Gastrocnemius medialis (tissue), 4 donors: Measurements from ENCODE around the gene RAX.

Source experiments
- POLR2A ChIP-seq, 2 donors: fragments of 450-650 bp; IDR thresholded peaks; one replicate each; pipeline ENCODE4 v1.6.1; 2017; ENCODE audit warnings: antibody characterized with exemption in 2 of 2, mild to moderate bottlenecking in 2 of 2, moderate library complexity in 2 of 2
- TF ChIP-seq, protein P1 (sequence below), 5 experiments: fragments of 450-650 bp in 3 of 5; fragments of 200-600 bp in 2 of 5; sonication (generic) in 2 of 5; IDR thresholded peaks in 4 of 5; conservative IDR thresholded peaks in 1 of 5; 1 replicate in 4 of 5; 2 replicates in 1 of 5; pipeline ENCODE4 v1.5.1; 2016 to 2019; ENCODE audit warnings: antibody characterized with exemption in 5 of 5, mild to moderate bottlenecking in 3 of 5, moderate library complexity in 3 of 5

DNA sequence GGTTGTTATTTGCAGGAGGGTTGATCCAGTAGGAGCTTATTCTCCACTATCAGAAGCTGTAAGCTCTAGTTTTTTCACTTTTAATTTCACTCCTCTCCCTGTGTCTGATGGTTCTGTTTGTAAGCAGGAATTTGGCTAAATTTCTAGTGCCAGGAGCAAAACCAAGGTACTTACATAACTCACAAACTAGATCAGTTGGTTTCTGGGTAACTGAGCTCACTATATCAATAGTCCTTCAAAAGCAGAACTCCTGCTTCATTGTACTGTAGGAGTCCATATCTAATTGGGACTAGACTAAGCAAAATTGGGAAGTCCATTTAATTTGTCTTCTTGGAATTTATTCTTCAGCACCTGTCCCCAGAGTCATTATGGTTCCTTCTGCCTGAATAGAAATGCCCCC lies 20.1 kb upstream of the RAX start:
- TF ChIP-seq, protein P1, sequence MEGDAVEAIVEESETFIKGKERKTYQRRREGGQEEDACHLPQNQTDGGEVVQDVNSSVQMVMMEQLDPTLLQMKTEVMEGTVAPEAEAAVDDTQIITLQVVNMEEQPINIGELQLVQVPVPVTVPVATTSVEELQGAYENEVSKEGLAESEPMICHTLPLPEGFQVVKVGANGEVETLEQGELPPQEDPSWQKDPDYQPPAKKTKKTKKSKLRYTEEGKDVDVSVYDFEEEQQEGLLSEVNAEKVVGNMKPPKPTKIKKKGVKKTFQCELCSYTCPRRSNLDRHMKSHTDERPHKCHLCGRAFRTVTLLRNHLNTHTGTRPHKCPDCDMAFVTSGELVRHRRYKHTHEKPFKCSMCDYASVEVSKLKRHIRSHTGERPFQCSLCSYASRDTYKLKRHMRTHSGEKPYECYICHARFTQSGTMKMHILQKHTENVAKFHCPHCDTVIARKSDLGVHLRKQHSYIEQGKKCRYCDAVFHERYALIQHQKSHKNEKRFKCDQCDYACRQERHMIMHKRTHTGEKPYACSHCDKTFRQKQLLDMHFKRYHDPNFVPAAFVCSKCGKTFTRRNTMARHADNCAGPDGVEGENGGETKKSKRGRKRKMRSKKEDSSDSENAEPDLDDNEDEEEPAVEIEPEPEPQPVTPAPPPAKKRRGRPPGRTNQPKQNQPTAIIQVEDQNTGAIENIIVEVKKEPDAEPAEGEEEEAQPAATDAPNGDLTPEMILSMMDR (IDR thresholded peaks at IDR 0.05 in 4 of 5, conservative IDR thresholded peaks at IDR 0.05 in 1 of 5): no peak
- TF ChIP-seq POLR2A (IDR thresholded peaks at IDR 0.05): no peak
